A549 (cell line): ENCODE results near the gene GNG12. TPM values are rescaled to one million over a fixed set of nuclear protein-coding genes. Genes with fewer than 3 reads are reported as not detected.

Experiments
- ATAC-seq, 2 experiments: fragments of 200-7000 bp in 1 of 2; fragments of >200 bp in 1 of 2; cut with Nextera tagmentation in 1 of 2; cut with Tn5 transposase in 1 of 2; 3 replicates each; pipeline versions ENCODE4 v1.8.0 to v1.9.1; 2018 to 2020; ENCODE audit warnings: mild to moderate bottlenecking in 1 of 2, moderate library complexity in 1 of 2
- CTCF ChIA-PET: fragments of 300-600 bp; sonication (Branson Sonifier 250); formaldehyde crosslinking; extraction: SDS; loops from one replicate; lab custom pipeline; 2021; ENCODE audit warnings: antibody characterized with exemption, inconsistent platforms; lab: Yijun Ruan, JAX
- POLR2A ChIA-PET: fragments of 350-600 bp; formaldehyde crosslinking; extraction: SDS; loops from one replicate; lab custom pipeline; 2021; ENCODE audit warnings: antibody characterized with exemption, inconsistent platforms; lab: Yijun Ruan, JAX
- DNase-seq, 2 experiments: peaks; one replicate each; pipeline versions ENCODE4 v3.0.0 to v3.0.0-alpha.2; 2011 to 2016; ENCODE audit warnings: low read depth in 1 of 2, low spot score in 1 of 2
- FAIRE-seq: peaks from 2 replicates; lab custom pipeline; 2011; peaks lifted over from hg19 to GRCh38; lab: Jason Lieb, UNC
- H3K27ac ChIP-seq, 2 experiments: fragments of >200 bp; sonication (Bioruptor Twin); formaldehyde crosslinking; 3 replicates each; pipeline ENCODE4 v1.5.1; 2016 to 2017
- H3K4me1 ChIP-seq: fragments of >200 bp; sonication (Bioruptor Twin); formaldehyde crosslinking; 3 replicates; pipeline ENCODE4 v1.6.1; 2016
- H3K4me2 ChIP-seq: fragments of >200 bp; sonication (Bioruptor Twin); formaldehyde crosslinking; 3 replicates; pipeline ENCODE4 v1.6.1; 2016
- H3K4me3 ChIP-seq: fragments of >200 bp; sonication (Bioruptor Twin); formaldehyde crosslinking; 3 replicates; pipeline ENCODE4 v1.5.1; 2016
- H3K9me3 ChIP-seq: fragments of >200 bp; sonication (Bioruptor Twin); formaldehyde crosslinking; 3 replicates; pipeline ENCODE4 v1.6.1; 2016
- CBX2 ChIP-seq: fragments of 200-600 bp; sonication (generic); IDR thresholded peaks from 2 replicates; pipeline ENCODE4 v1.6.1; 2016; ENCODE audit warnings: low read depth, mild to moderate bottlenecking, borderline replicate concordance
- CHD4 ChIP-seq: fragments of 200-600 bp; sonication (generic); IDR thresholded peaks from 2 replicates; pipeline ENCODE4 v1.6.1; 2016; ENCODE audit warnings: antibody characterized with exemption, mild to moderate bottlenecking, borderline replicate concordance
- CTCF ChIP-seq: fragments of >200 bp; sonication (Bioruptor Twin); formaldehyde crosslinking; IDR thresholded peaks from 3 replicates; pipeline ENCODE4 v1.5.1; 2016
- EHF ChIP-seq: fragments of 250-450 bp; sonication (Bioruptor Pico); IDR thresholded peaks from 2 replicates; pipeline ENCODE4 v1.5.0; 2020; ENCODE audit warnings: mild to moderate bottlenecking
- ELK1 ChIP-seq: fragments of 150-350 bp; IDR thresholded peaks from 2 replicates; pipeline ENCODE4 v1.6.1; 2014; ENCODE audit warnings: low read depth, mild to moderate bottlenecking, low read length
- EP300 ChIP-seq, 2 experiments: fragments of >200 bp; sonication (Bioruptor Twin); formaldehyde crosslinking; IDR thresholded peaks; 2 replicates in 1 of 2; 3 replicates in 1 of 2; pipeline ENCODE4 v1.6.1; 2016 to 2017
- FOSB ChIP-seq: fragments of 250-450 bp; sonication (Bioruptor Pico); IDR thresholded peaks from 2 replicates; pipeline ENCODE4 v1.5.0; 2020; ENCODE audit warnings: mild to moderate bottlenecking, moderate library complexity
- FOSL2 ChIP-seq, 2 experiments: fragments of 450-650 bp in 1 of 2; fragments of >200 bp in 1 of 2; sonication (Bioruptor Twin) in 1 of 2; formaldehyde crosslinking; IDR thresholded peaks; 2 replicates each; pipeline versions ENCODE4 v1.5.0 to v1.6.1; 2016 to 2020; ENCODE audit warnings: mild to moderate bottlenecking in 1 of 2, moderate library complexity in 1 of 2
- HDAC2 ChIP-seq: fragments of 200-600 bp; sonication (generic); IDR thresholded peaks from 2 replicates; pipeline ENCODE4 v1.6.1; 2016
- JUN ChIP-seq, 2 experiments: fragments of >200 bp; sonication (Bioruptor Twin); formaldehyde crosslinking; IDR thresholded peaks; 2 replicates in 1 of 2; 3 replicates in 1 of 2; pipeline ENCODE4 v1.6.1; 2016 to 2017
- KDM5A ChIP-seq: fragments of 200-600 bp; sonication (generic); IDR thresholded peaks from 2 replicates; pipeline ENCODE4 v1.6.1; 2016; ENCODE audit warnings: antibody characterized with exemption, mild to moderate bottlenecking
- MYC ChIP-seq: IDR thresholded peaks from 2 replicates; pipeline ENCODE4 v1.6.1; 2012; ENCODE audit warnings: mild to moderate bottlenecking, inconsistent platforms, low read length, improper control_type of control experiment, borderline replicate concordance
- NFE2L2 ChIP-seq: fragments of 150-350 bp; conservative IDR thresholded peaks from 2 replicates; pipeline ENCODE4 v1.6.1; 2014; ENCODE audit warnings: low read length
- NPAS2 ChIP-seq: fragments of 250-450 bp; sonication (Bioruptor Pico); IDR thresholded peaks from 2 replicates; pipeline ENCODE4 v1.8.0; 2022; ENCODE audit warnings: mild to moderate bottlenecking, moderate library complexity, borderline replicate concordance
- PHF8 ChIP-seq: fragments of 200-600 bp; sonication (generic); IDR thresholded peaks from 2 replicates; pipeline ENCODE4 v1.6.1; 2016; ENCODE audit warnings: low read depth, mild to moderate bottlenecking, antibody characterized with exemption, moderate library complexity, borderline replicate concordance
- POLR2A ChIP-seq: IDR thresholded peaks from 2 replicates; pipeline ENCODE4 v1.6.1; 2012; ENCODE audit warnings: mild to moderate bottlenecking, low read length
- RARB ChIP-seq: fragments of 250-450 bp; sonication (Bioruptor Pico); IDR thresholded peaks from 2 replicates; pipeline ENCODE4 v1.8.0; 2021; ENCODE audit warnings: mild to moderate bottlenecking, moderate library complexity
- SMC3 ChIP-seq: fragments of >200 bp; sonication (Bioruptor Twin); formaldehyde crosslinking; IDR thresholded peaks from 3 replicates; pipeline ENCODE4 v1.6.1; 2018; ENCODE audit warnings: inconsistent platforms
- TFCP2L1 ChIP-seq: fragments of 250-450 bp; sonication (Bioruptor Pico); IDR thresholded peaks from 2 replicates; pipeline ENCODE4 v1.5.0; 2021; ENCODE audit warnings: mild to moderate bottlenecking
- ZC3H11A ChIP-seq: fragments of 450-650 bp; IDR thresholded peaks from 2 replicates; pipeline ENCODE4 v1.6.1; 2014; ENCODE audit warnings: antibody characterized with exemption, mild to moderate bottlenecking
- ZNF302 ChIP-seq: fragments of 250-450 bp; sonication (Bioruptor Pico); IDR thresholded peaks from 2 replicates; pipeline ENCODE4 v1.9.0; 2021; ENCODE audit warnings: inconsistent platforms, mild to moderate bottlenecking, moderate library complexity
- WGBS: methylation state at CpG from one replicate; pipeline ENCODE4 v1.1.6; 2017; ENCODE audit errors: missing lambda C conversion rate; 5-methylcytosine and 5-hydroxymethylcytosine counted together
- polyA plus RNA-seq, 4 experiments: library from polyadenylated mRNA; depleted of rRNA in 3 of 4; stranded (reverse); fragments of >200 nt; fragmentation: RNase III in 1 of 4; extraction: RNeasy Plus Mini Kit Qiagen cat#74134 plus additional on column Dnase treatment in 1 of 4; gene quantifications; 2 replicates in 3 of 4; 3 replicates in 1 of 4; pipeline ENCODE4 v1.2.3, GENCODE V29; 2011 to 2017
- TF ChIP-seq, protein P1 (sequence below): IDR thresholded peaks from 2 replicates; pipeline ENCODE4 v1.6.1; 2012
- TF ChIP-seq, protein P2 (sequence below): fragments of 250-450 bp; sonication (Bioruptor Pico); IDR thresholded peaks from 2 replicates; pipeline ENCODE4 v1.5.0; 2020; ENCODE audit warnings: low read depth, mild to moderate bottlenecking, moderate library complexity

The GNG12 gene
- polyA plus RNA-seq, 2 of the 4 experiments (the other 2 are of a cell fraction), result 91.8 to 132 TPM

DNA sequence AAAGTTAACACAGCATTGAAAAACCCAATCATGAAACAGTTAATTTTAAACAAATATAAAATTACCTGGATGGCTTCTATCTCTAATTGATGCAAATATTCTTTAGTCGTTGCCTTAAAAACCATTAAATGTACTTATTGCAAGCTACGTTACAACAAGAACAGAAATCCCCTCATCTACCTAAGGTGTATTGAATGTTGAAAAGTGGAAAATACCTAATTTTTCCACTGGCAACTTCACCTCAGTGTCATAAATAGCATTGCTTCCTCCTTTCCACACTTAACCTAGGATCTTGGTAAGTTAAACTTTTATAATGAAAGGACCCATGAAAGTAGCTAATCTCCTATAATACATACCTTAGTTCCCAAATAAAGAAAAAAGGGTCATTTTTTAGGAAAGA lies 142.9 kb downstream of the GNG12 start:
- DNase-seq (no peak), FAIRE-seq (no peak), ATAC-seq (no peak)
- Histone ChIP-seq H3K4me3 (no peak overlapping the region), H3K4me2 (no peak overlapping the region), H3K9me3 (no peaks in the 10 kb centered on the region), H3K27ac (no peak overlapping the region), H3K4me1 (peaks cover 19% of the 10 kb centered on the region)
- CTCF ChIA-PET, result interaction anchor here (0.8 to 4.6 kb wide), 3 partner anchors 68 to 129 kb away, joined by 3 to 25 read pairs (median 3); no protein-coding TSS in a partner anchor
- WGBS, result 45% methylated on average over 2 of the region's 2 CpGs
- POLR2A ChIA-PET, result no interaction called here
- TF ChIP-seq ZC3H11A (no peak), HDAC2 (no peak), NPAS2 (CRISPR knock-in tag) (no peak), NFE2L2 (no peak), POLR2A (no peak), EHF (CRISPR knock-in tag) (no peak), KDM5A (no peak), PHF8 (no peak), CTCF (no peak), FOSL2 (IDR thresholded peaks at IDR 0.05) (no peak), FOSL2 (CRISPR knock-in tag; IDR thresholded peaks at IDR 0.05) (no peak), FOSB (CRISPR knock-in tag) (no peak), EP300 (IDR thresholded peaks at IDR 0.05) (no peak), CHD4 (no peak), MYC (no peak), ELK1 (no peak)
- TF ChIP-seq, protein P1, sequence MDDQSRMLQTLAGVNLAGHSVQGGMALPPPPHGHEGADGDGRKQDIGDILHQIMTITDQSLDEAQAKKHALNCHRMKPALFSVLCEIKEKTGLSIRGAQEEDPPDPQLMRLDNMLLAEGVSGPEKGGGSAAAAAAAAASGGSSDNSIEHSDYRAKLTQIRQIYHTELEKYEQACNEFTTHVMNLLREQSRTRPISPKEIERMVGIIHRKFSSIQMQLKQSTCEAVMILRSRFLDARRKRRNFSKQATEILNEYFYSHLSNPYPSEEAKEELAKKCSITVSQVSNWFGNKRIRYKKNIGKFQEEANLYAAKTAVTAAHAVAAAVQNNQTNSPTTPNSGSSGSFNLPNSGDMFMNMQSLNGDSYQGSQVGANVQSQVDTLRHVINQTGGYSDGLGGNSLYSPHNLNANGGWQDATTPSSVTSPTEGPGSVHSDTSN, result no peak

- FAIRE-seq, result no peak
- no peak for DNase-seq
- Histone ChIP-seq H3K4me2 (no peak overlapping the region), H3K4me1 (peaks cover 19% of the 10 kb centered on the region), H3K4me3 (no peak overlapping the region), H3K9me3 (no peaks in the 10 kb centered on the region), H3K27ac (no peak overlapping the region; a peak in 1 of 6 replicates)
- TF ChIP-seq SMC3 (no peak), POLR2A (no peak), RARB (no peak), PHF8 (no peak), TFCP2L1 (CRISPR knock-in tag) (no peak), CBX2 (no peak), ZNF302 (CRISPR knock-in tag) (no peak), JUN (IDR thresholded peaks at IDR 0.05) (no peak; a peak in 1 of 5 replicates)
- TF ChIP-seq, protein P2, sequence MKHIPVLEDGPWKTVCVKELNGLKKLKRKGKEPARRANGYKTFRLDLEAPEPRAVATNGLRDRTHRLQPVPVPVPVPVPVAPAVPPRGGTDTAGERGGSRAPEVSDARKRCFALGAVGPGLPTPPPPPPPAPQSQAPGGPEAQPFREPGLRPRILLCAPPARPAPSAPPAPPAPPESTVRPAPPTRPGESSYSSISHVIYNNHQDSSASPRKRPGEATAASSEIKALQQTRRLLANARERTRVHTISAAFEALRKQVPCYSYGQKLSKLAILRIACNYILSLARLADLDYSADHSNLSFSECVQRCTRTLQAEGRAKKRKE (CRISPR knock-in tag), result no peak
- TF ChIP-seq, protein P1, result no peak
- ChIA-PET CTCF (interaction anchor here (0.8 to 4.6 kb wide), 4 partner anchors 41 to 128 kb away, joined by 3 to 25 read pairs (median 3); no protein-coding TSS in a partner anchor), POLR2A (interaction anchor here (1.1 kb wide), 1 partner anchor 120 kb away, joined by 3 read pairs; no protein-coding TSS in a partner anchor)
- ATAC-seq, result no peak
Observed at GRCh38 chr1:67690018-67690363, 143.3 kb downstream of the GNG12 start.
